Tibial nerve (tissue), 4 donors: ENCODE data around the gene OFD1.

ENCODE experiments used
- CTCF ChIP-seq, 5 experiments: fragments of 200-600 bp in 3 of 5; fragments of 450-650 bp in 2 of 5; sonication (generic) in 3 of 5; IDR thresholded peaks; one replicate each; pipeline ENCODE4 v1.5.1; 2016 to 2019; ENCODE audit warnings: antibody characterized with exemption in 5 of 5, mild to moderate bottlenecking in 3 of 5, moderate library complexity in 2 of 5
- EP300 ChIP-seq, 2 donors: sonication (generic); formaldehyde crosslinking; IDR thresholded peaks; one replicate each; pipeline ENCODE4 v1.6.1; 2017; ENCODE audit warnings: antibody characterized with exemption in 2 of 2, mild to moderate bottlenecking in 1 of 2
- POLR2A ChIP-seq, 2 donors: fragments of 450-650 bp; IDR thresholded peaks; one replicate each; pipeline ENCODE4 v1.6.1; 2017; ENCODE audit warnings: antibody characterized with exemption in 2 of 2, mild to moderate bottlenecking in 2 of 2, moderate library complexity in 2 of 2

- TF ChIP-seq CTCF (IDR thresholded peaks at IDR 0.05) (no peak), EP300 (IDR thresholded peaks at IDR 0.05) (no peak), POLR2A (IDR thresholded peaks at IDR 0.05) (no peak)
Measured at GRCh38 chrX:13780868-13781427, 46.4 kb downstream of the OFD1 start.
